Right renal pelvis (tissue), 4 donors: ENCODE results near the gene NOX3. TPM values are rescaled to one million over a fixed set of nuclear protein-coding genes. Genes with fewer than 3 reads are reported as not detected.
"Not testable (repeated sequence)": the region's sequence is repeated elsewhere in the genome, so short reads cannot be mapped to it uniquely, and the experiment has no call there.

Source experiments
- DNase-seq, 4 donors: peaks; one replicate each; pipeline ENCODE4 v3.0.0-alpha.2; 2013; ENCODE audit warnings: low read depth in 4 of 4, low spot score in 3 of 4, missing footprints in 1 of 4
- polyA plus RNA-seq, 4 donors: library from polyadenylated mRNA; unstranded; fragments of 120-200 nt; gene quantifications; one replicate each; pipeline ENCODE4 v1.2.1, GENCODE V29; 2013; ENCODE audit not compliant: insufficient read length in 4 of 4

Gene NOX3
- polyA plus RNA-seq, 4 donors: 1.4 to 2.2 (median 1.9) TPM

DNA sequence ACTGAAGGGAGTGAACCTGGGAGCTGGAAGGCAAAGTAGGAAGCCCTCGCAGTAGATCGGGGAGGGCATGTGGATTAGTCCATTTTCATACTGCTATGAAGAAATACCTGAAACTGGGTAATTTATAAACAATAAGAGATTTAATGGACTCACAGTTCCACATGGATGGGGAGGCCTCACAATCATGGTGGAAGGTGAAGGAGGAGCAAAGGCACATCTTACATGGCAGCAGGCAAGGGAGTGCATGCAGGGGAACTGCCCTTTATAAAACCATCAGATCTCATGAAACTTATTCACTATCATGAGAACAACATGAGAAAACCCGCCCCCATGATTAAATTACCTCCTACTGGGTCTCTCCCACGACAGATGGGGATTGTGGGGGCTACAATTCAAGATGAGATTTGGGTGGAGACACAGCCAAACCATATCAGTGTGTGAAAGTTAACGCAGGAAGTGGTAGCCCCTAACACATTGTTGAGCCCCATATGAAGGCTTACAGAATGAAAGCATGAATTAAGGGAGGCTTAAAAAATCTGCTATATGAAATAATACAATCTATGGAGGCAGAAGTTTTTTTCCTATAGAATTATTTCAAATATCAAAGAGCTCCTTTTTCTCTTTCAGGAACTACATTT is 15.5 kb upstream of the NOX3 start:
- DNase-seq: not testable (repeated sequence)

DNA sequence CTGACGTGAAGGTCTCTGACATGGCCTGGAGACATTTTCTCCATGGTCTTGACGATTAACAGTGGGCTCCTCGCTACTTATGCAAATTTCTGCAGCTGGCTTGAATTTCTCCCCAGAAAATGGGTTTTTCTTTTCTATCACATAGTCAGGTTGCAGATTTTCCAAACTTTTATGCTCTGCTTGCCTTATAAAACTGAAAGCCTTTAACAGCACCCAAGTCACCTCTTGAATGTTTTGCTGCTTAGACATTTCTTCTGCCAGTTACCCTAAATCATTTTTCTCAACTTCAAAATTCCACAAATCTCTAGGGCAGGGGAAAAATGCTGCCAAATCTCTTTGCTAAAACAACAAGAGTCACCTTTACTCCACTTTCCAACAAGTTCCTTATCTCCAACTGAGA is 12.9 kb upstream of the NOX3 start:
- DNase-seq: not testable (repeated sequence)

DNA sequence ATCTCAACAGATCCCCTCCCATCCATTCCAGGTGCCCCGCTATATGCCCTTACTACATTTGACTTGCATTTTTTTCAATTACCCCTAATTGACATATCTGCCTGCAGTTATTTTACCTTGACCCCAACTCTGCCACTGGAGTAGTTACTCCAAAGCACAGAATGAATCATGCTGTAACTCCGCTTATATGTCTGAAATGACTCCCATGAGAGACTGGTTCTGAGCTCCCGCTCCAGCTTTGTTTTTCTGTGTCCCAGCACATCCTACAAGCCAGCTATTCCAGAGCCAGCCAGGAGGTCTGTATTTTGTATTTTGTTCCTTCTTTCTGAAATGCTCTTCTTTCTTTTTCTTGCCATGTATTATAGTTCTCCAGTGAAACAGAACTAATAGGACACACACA is 10.9 kb upstream of the NOX3 start:
- DNase-seq: no peak

DNA sequence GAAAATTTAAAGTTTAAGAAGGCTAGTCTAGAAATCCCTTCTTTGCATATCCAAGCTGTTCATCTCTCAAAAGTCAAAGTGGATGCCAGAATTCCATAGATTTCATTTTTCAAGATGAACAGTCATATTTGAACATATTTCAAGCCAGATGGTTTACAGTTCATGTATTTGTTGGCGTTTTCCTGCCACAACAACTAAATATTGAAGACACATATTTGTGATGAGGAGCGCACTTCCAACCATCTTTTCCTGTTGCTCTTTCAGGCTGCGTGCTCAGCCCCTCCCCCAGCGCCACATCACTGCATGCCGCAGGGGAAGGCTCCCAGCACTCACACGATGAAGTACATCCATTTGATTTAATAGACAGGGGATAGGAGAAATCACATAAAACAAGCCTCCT is 5.9 kb upstream of the NOX3 start:
- no peak for DNase-seq

DNA sequence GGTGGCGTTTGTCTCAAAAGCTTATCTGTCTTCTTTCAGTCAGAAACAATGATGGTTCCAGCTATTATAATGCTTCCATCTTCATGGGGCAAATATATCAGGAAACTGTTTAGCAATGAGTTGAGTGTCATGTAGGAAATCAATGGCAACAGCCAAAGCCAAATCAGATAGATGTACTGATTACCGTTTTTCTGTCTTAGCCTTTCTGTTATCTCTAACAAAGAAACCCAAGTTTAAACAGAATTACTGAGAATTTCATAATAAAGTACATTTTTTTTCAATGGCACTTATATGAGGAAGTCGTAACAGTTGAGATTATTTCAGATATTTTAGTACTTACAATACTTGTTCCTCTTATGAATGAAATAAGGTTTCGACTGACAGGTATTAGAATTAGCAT is 1.2 kb downstream of the NOX3 start:
- DNase-seq: no peak

DNA sequence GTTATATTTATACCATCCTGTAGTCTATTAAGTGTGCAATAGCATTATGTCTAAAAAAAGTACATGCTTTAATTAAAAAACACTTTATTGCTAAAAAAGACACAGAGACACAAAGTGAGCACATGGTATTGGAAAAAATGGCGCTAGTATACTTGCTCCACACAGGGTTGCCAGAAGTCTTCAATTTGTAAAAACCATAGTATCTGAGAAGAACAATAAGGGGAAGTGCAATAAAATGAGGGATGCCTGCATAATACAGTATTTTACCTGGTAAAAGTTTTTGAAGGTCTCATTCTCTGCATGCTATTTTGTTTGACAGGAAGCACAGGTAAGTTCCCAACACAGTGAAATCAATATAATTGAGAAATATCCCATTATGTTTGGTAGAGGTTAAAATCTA is 1.6 kb downstream of the NOX3 start:
- DNase-seq: no peak

DNA sequence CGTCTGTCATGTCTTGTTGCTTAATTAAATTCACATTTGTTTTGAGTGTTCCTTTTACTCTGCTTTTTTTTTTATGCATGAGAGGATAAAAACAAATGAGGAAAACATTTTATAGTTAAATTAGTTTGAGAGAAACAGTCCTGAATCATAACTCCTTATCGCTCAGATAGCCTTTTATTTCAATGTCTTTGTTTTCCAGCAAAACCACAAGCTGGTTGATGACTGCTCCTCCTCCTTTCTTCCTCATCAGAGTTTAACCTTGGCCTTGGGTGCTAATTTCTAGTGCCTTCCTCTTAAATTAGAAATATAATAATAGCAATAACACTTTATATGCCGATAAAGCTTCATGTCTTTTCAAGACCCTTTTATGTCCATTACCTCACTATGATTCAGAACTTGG is 3.1 kb downstream of the NOX3 start:
- DNase-seq: no peak

DNA sequence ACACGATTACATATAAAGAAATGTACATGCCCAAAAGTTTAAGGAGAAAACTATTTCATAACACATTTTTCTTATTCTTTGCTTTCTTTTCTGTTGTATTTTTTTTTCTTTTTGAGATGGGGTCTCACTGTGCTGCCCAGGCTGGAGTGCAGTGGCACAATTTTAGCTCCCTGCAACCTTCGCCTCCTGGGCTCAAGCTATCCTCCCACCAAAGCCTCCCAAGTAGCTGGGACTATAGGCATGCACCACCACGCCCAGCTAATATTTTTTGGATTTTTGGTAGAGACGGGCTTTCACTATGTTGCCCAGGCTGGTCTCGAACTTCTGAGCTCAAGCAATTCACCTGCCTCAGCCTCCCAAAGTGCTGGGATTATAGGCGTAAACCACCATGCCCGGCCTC is 4.1 kb downstream of the NOX3 start:
- DNase-seq: not testable (repeated sequence)

DNA sequence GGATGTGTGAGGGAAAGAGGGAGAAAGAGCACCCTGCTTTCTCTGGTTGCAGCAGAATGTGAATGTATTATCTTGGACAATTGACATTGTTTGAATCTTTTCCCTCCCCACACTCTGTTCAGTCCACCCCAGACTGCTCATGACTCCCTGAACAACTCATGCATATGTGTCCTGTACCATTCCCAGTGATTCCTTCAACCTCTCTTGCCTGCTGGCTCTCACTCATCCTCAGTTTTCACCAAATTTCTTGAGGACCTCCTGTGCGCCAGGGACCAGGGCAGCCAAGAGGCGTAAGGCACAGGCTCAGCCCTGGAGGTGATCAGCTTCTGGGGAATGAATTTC is 5.4 kb downstream of the NOX3 start:
- no peak for DNase-seq

DNA sequence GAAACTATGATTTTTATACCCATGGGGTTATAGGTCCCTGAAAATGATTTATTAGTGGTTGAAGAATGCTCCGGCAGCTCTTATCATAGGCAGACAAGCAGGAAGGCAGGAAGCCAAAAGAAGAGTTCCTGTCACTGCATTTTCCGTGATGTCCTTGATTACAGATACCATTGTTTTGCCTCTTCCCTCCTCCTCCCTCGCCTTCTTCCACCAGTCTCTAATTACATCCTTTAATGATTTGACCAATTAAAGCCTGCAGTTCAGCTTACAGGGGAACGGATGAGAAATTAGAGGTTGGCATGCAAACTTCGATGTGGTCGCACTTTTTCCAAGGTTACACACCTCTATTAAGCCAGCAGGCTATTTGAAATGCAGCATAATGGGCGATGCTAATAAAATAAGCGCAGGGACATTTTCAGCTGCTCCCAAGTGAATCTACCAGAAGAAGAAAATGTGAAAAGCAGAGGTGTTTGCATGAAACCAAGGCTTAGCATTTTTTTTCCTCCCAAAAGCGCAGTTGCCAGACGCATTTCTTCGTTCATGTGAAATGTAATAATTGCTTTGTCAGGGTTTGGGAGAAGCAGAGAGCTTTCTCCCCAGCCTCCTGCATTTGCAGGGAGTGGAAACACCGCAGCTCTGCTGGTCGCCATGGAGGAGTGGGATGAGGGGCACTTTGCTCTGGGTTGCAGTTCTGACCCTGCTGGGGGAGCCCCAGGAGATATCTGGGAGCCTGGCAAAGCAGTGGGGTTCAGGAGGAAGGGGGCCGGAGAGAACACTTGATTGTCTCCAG is 6.0 kb downstream of the NOX3 start:
- DNase-seq: no peak

DNA sequence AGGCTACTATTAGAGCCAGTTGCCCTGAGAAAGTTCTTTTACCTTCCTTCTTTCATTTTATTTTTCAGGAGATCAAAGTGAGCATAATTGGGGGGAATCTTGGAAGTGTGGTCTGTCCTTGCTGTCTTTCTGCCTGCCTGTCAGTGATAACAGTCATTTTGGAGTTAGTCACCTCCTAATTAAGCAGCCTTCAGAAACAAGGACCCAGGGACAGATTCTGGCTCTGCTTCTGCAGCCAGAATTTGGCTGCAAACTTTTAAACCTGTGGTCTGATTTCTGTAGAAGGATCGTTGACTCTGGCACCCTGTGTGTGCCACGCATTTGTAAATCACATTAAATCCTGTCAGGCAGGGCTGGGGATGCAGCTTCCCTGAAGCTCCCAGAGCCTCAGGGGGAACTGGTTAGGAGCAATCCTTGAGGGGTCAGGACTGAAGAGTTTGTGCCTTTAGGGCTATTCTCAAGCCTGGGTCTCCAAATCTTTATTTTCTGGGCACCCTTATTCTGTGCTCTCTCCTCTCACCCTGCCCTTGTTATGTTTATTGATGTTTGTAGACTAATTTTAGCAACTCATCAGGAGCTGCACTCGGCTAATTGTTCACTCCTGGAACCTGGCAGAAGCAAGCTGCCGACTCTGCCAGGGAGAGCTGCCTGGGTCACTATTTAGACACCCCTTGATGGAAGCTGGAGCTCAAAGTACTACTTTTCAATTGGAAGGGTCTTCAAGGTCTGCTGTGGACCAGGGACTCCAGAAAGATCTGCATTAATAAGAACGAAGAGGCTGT is 6.8 kb downstream of the NOX3 start:
- DNase-seq: no peak

DNA sequence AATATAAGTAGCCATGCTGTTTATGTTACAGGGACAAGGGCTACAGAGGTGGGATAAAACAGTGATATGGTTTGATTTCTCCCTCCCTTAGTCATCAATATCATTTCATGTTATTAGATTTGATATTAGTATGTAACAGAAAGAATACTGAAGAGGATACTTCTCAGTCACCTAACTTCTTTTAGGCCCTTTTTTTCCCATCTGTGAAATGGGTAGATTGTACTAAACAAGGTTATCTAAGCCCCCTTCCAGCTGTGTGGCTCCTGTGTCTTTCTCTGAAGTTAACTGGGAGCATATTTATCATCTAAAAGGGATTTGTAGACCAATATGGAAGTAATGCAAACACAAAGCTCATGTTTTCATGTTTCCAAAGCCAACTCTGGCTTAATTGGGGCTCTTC is 7.7 kb downstream of the NOX3 start:
- no peak for DNase-seq

DNA sequence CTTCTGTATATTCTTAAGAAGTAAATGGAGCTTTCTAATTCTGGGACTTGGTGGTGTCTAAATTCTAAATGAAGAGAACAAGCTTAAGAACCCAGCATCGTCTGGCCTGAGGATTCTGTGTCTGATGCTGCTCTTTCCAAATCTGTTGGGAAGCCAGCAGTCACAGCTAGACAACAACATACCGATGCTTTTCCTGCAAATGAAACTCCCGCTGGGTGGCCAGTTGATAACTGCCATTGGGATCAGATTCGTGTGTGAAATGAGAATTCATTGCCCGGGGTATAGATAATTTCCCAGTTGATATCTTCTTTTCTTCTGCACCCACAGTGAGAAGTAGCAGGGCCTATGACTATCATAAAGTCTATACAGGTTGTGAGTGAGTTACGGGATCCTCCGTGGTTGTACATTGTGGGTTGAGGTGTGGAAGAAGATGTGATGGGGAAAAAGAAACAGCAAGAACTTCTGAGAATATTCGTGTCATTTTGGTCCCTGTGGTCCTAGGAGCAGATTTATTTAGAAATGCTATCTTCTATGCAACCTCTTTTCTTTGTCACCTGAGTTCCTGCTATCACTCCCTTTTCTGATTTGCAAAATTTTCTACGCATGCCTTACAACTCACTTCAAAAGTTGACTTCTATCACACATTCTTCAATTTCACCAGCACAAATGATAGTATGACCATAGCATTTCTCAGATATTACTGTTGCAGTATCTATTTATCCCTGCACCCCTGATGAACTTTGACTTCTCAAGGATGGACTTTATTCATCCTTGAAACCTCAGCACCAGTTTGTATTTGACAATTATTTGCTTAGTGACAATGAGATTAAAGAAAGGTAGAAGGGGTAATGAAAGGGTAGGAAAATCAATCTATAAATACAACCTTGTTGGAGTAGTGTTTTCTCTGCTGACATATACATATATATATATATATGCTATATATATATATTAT is 10.4 kb downstream of the NOX3 start:
- no peak for DNase-seq

DNA sequence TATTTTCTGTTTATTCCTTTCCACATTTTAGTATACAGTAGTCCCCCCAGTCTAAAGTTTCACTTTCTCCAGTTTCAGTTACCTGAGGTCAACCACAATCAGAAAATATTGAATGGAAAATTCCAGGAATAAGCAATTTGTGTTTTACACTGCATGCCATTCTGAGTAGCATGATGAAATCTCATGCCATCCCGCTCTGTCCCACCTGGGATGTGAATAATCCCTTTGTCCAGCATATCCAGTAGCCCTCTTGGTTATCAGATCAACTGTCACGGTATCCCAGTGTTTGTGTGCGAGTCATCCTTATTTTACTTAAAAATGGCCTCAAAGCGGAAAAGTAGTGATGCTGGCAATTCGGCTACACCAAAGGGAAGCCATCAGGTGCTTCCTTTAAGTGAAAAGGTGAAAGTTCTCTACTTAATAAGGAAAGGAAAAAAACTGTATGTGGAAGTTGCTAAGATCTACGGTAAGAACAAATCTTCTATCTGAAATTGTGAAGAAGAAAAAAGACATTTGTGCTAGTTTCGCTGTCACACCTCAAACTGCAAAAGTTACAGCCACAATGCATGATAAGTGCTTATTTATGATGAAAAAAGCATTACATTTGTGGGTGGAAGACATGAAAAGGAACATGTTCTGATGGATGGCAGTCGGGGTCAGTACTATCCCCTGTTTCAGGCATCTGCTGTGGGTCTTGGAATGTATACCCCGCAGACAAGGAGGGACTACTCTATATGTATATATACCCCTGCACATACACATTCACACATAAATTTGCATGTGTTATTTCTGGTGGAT is 11.3 kb downstream of the NOX3 start:
- DNase-seq: no peak

DNA sequence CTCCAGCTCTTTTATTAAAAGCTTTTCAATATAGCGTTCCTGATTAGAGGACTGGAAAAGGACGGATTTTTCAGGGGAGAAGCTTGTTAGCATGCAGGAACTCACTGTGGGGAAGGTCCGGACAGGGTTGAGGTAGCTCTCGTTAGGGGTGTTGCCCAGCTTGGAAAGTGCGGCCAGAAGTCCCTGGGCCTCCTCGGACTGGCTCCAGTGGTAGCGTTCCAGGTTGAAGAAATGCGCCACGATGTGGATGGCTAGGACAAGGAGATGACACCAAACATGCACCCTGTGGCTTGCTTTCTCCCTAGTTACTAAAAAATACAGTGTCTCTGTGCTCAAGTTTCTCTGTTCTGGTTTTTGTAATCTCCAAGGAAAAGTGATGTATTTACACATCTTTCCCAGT is 12.5 kb downstream of the NOX3 start:
- DNase-seq: no peak

DNA sequence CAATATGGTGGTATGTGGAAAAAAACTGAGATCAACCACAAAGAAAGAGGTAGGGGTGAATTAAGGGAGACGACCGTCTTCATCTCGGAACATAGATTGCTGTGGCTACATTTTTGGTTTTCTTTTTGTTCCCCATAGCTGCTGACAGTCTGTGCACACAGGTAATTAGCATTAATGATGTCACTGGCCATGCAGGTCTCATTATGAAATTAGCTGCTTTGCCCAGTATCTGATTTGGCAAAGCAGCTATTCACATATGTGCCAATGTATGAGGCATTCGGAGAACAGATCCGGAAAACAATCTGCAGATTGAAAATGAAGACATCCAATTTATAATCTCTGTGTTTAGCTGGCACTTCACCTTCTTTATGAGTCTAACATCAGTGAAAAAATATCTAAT is 13.1 kb downstream of the NOX3 start:
- DNase-seq: no peak

DNA sequence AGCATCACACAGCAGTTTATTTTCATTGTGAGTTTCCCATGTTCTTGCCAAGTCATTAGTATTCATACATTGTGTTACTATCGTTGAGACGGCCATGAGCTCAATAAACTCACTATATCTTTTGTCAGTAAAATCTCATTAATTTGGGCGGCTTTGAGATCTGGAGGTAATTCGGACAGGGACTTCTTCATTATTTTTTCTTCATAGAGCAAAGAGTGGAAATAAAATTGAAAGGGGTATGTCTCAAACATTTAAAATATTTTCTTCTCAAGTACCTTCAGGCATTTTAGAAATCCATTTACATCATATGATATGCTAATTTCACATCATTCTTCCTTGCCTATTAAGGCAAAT is 14.6 kb downstream of the NOX3 start:
- no peak for DNase-seq

DNA sequence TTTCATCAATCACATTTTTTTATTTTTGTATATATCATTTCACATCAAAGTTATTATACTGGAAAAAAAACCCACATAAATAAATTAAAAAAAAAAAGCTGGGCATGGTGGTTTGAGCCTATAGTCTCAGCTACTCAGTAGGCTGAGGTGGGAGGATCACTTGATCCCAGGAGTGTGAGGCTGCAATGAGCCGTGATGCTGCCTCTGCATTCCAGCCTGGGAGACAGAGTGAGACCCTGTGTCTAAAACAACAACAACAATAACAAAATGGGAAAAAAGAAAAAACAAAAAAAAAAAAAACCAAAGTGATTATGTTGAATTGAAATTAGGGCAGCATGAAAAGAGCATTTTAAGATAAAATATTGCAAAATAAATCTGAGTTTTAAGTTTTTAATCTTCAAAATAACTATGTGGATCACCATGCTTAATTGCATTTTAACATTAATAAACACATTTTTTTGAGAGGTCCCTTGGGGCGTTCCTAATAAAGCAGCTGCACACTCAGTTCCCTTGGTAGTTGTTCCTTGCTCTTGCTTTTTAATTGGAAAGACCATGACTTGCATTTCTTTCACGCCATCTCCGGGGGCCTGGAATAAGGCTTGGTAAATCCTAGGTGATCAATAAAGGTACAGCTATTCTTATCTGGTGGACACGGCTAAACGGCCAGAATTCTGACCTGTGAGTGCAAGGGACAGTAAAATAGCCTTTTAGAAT is 15.1 kb downstream of the NOX3 start:
- DNase-seq: no peak

DNA sequence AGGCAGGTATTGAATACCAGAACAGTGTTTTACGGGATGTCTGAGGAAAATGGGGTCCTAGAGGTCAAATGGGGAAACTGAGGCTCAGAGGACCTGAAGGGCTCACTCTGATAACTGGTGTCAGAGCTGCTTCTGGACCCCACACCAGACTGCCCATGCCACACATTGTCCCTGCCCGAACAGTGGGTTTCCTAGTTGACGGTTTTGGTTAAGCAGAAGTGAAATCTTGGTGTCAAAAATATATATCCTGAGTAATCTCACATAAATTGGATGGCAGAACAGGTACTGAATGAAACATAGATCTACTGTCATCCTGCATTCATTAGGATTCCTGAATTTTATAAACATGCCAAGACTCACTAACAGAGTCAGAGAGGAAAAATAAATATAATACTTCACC is 16.3 kb downstream of the NOX3 start:
- DNase-seq: no peak
